ENCODE measurements around the gene MATK. TPM values are rescaled to one million over a fixed set of nuclear protein-coding genes. Genes with fewer than 3 reads are reported as not detected.
"Not testable (repeated sequence)": the region's sequence is repeated elsewhere in the genome, so short reads cannot be mapped to it uniquely, and the experiment has no call there.

Gene MATK
- total RNA-seq, 3 donors from 2014 or later = 2.2 to 3.6 (median 2.4) TPM

DNA sequence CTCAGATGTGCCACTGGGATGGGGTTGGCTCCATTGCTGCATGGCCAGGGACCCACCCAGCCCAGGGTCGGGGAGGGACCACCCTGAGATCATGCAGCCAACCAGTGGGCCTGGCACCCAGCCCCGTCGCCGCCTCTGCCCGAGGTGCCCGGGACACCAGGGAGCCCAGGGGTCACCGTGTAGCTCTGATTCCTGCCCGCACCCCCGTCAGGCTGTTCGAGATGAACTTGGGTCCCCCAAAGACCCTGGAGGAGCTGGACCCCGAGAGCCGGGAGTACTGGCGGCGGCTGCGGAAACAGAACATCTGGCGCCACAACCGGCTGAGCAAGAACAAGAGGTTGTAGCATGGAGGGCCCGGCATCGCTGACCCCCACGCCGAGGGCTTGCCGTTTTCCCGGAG, 19.1 kb downstream of the MATK start:
- Histone ChIP-seq H3K4me3 (no peak overlapping the region), H3K36me3 (ENCODE audit: low read depth) (peaks cover 4% of the 10 kb centered on the region), H3K9me3 (no peaks in the 10 kb centered on the region), H3K4me1 (ENCODE audit: low read depth) (peaks cover 12% of the 10 kb centered on the region)
- no peak for DNase-seq
- TF ChIP-seq, protein P1, sequence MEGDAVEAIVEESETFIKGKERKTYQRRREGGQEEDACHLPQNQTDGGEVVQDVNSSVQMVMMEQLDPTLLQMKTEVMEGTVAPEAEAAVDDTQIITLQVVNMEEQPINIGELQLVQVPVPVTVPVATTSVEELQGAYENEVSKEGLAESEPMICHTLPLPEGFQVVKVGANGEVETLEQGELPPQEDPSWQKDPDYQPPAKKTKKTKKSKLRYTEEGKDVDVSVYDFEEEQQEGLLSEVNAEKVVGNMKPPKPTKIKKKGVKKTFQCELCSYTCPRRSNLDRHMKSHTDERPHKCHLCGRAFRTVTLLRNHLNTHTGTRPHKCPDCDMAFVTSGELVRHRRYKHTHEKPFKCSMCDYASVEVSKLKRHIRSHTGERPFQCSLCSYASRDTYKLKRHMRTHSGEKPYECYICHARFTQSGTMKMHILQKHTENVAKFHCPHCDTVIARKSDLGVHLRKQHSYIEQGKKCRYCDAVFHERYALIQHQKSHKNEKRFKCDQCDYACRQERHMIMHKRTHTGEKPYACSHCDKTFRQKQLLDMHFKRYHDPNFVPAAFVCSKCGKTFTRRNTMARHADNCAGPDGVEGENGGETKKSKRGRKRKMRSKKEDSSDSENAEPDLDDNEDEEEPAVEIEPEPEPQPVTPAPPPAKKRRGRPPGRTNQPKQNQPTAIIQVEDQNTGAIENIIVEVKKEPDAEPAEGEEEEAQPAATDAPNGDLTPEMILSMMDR (IDR thresholded peaks at IDR 0.05) = no peak
- intact Hi-C loops (cut with DNase I, micrococcal nuclease) = no loop called here
- no peak for ATAC-seq

DNA sequence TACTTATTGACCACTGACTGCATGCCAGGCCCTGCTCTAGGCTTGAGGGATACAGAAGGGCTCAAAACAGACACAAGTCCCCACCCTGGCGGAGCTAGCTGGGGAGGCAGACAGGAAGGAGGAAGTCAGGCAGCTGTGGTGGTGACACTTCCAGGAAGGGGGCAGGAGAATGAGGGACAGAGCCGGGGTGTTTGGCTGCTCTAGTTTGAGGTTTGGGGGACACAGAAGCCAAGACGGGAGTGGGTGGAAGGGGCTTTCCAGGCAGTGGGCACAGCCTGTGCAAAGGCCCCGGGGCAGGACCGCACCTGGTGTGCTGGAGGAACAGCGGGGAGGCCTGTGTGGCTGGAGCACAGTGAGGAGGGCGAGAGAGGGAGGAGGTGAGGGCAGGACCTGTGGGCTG, 19.7 kb downstream of the MATK start:
- no peak for DNase-seq
- Histone ChIP-seq H3K4me3 (no peak overlapping the region), H3K9me3 (no peaks in the 10 kb centered on the region), H3K36me3 (ENCODE audit: low read depth) (peaks cover 4% of the 10 kb centered on the region), H3K4me1 (ENCODE audit: low read depth) (peaks cover 12% of the 10 kb centered on the region)
- ATAC-seq = no peak
- intact Hi-C loops (cut with DNase I, micrococcal nuclease) = no loop called here
- TF ChIP-seq, protein P1 (IDR thresholded peaks at IDR 0.05) = no peak

DNA sequence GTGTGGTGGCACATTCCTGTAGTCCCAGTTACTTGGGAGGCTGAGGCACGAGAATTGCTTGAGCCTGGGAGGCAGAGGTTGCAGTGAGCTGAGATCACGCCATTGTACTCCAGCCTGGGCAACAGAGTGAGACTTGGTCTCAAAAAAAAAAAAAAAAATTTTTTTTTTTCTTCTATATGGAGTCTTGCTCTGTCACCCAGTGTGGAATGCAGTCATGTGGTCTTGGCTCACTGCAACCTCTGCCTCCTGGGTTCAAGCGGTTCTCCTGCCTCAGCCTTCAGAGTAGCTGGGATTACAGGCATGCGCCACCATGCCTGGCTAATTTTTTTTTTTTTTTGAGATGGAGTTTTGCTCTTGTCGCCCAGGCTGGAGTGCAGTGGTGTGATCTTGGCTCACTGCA, 20.4 kb downstream of the MATK start:
- ATAC-seq; DNase-seq; intact Hi-C loops (cut with DNase I, micrococcal nuclease); H3K36me3 ChIP-seq (ENCODE audit: low read depth); H3K4me3 ChIP-seq; H3K9me3 ChIP-seq: not testable (repeated sequence)
- peaks cover 14% of the 10 kb centered on the region for H3K4me1 ChIP-seq (ENCODE audit: low read depth)

DNA sequence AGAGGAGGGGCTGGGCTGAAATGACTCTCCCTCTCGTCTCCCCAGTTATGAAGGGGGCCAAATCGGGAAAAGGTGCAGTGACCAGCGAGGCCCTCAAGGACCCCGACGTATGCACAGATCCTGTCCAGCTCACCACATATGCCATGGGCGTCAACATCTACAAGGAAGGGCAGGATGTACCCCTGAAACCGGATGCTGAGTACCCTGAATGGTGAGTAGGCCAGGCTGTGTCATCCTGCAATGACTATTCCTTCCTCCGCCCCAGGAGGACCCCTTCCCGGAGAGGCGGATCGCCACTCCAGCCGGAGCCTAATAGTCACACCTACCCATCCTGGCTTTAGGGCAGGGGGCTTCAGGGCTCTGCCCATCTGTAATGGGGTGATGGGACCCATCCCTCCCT, 21.1 kb downstream of the MATK start:
- intact Hi-C loops (cut with DNase I, micrococcal nuclease) = no loop called here
- peaks cover 20% of the 10 kb centered on the region for H3K4me1 ChIP-seq (ENCODE audit: low read depth)
- DNase-seq = no peak
- TF ChIP-seq, protein P1 (IDR thresholded peaks at IDR 0.05) = no peak
- H3K36me3 ChIP-seq (ENCODE audit: low read depth) = peaks cover 4% of the 10 kb centered on the region
- H3K9me3 ChIP-seq = no peaks in the 10 kb centered on the region
- no peak for ATAC-seq
- H3K4me3 ChIP-seq = no peak overlapping the region

DNA sequence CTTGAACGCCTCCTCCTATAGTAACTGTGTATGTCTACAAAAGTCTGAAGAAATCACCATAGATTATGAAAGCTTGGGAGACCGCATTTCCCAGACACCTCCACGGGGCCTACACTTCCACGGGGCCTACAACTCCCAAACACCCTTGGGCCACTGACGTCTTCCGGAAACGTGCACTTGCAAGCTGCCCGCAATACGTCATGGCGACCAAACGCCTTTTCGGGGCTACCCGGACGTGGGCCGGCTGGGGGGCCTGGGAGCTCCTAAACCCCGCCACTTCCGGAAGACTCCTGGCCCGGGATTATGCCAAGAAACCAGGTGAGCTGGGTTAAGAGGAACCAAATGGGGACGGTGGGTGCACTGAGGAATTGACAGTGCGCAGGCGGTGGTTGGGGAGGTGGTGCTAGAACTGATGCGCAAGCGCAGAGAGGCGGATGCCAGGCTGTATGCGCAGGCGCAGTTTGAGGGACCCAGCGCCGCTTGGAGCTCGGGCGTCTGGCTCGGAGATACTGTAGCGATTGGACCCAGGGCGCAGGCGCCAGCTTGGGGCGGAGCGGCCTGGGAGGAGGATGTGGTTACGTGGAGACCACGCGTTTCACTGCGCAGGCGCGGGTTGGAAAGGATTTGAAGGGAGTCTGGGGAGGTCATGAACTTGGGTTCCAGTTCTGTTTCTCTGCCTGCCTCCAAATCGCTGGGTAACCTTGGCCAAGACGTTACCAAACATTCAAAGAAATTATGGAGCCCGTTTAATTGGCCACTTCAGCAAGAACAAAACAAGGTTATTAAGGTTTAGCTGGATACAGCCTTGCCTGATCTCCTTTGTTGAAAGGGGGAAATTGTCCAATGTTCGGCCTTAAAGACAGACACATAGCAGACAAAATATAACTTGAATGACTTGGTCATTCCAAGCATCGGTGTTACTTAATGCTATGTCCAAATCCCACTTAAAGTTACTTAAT, 23.4 kb downstream of the MATK start, which contains the start of gene MRPL54:
MRPL54 (plus strand) TSS at position 182 of the 959 bp plus-strand sequence; CDS start at position 201, 19 bp downstream.
- Histone ChIP-seq H3K9me3 (no peaks in the 10 kb centered on the region), H3K4me3 (peak within 1 kb of the TSS; percentile 78), H3K4me1 (ENCODE audit: low read depth) (peaks cover 30% of the 10 kb centered on the region), H3K36me3 (ENCODE audit: low read depth) (peaks cover 4% of the 10 kb centered on the region)
- ATAC-seq (peak; percentile 94), DNase-seq (peak; percentile 99 to 100 (median 99))
- intact Hi-C loops (cut with DNase I, micrococcal nuclease) = no loop called here
- TF ChIP-seq, protein P1 (IDR thresholded peaks at IDR 0.05) = no peak

DNA sequence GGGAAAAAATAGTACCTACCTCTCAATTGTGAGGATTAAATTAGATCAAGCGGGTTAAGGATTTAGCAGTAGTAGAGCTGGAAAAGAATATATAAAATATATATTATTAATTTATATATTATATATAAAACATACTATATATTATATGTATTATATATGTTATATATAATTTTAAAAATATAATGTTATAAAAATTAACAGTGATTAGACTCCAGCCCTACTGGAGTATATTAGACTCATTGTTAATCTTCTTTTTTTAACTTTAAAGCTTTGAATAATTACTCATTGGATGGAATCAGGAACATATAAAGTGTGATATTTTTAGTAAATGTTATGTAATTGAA, 24.1 kb downstream of the MATK start:
- Histone ChIP-seq H3K4me3 (no peak overlapping the region), H3K9me3 (no peaks in the 10 kb centered on the region), H3K4me1 (ENCODE audit: low read depth) (peaks cover 30% of the 10 kb centered on the region), H3K36me3 (ENCODE audit: low read depth) (peaks cover 1% of the 10 kb centered on the region)
- no peak for DNase-seq
- intact Hi-C loops (cut with DNase I, micrococcal nuclease) = no loop called here
- ATAC-seq = no peak
- TF ChIP-seq, protein P1 (IDR thresholded peaks at IDR 0.05) = no peak
